DMS 273 (cell line): ENCODE data around the gene KLHL17.

Experiments used
- DNase-seq: peaks from one replicate; lab custom pipeline; 2025; ENCODE audit not compliant: unreplicated experiment; lab: John Stamatoyannopoulos, UW

The KLHL17 gene

GRCh38 chr1:950268-950667, 10.1 kb upstream of the KLHL17 start:
- no peak for DNase-seq

GRCh38 chr1:950881-951280, 9.5 kb upstream of the KLHL17 start:
- DNase-seq = no peak

GRCh38 chr1:951364-951763, 9.0 kb upstream of the KLHL17 start:
- DNase-seq = peak; percentile 63

- DNase-seq = no peak
Measured at GRCh38 chr1:952201-952600, 8.2 kb upstream of the KLHL17 start.

- DNase-seq = no peak
Measured at GRCh38 chr1:952603-953002, 7.8 kb upstream of the KLHL17 start.

GRCh38 chr1:953524-954320, 6.7 kb upstream of the KLHL17 start:
- DNase-seq = no peak

GRCh38 chr1:954927-955326, 5.5 kb upstream of the KLHL17 start:
- no peak for DNase-seq

GRCh38 chr1:955474-955873, 4.9 kb upstream of the KLHL17 start:
- DNase-seq = no peak

- no peak for DNase-seq
Measured at GRCh38 chr1:956636-957035, 3.7 kb upstream of the KLHL17 start.

- peak; percentile 95 for DNase-seq
Measured at GRCh38 chr1:958823-959730, 1.3 kb upstream of the KLHL17 start, which contains the start of gene NOC2L. TSS of gene NOC2L (minus strand) at chr1:959256. CDS start at chr1:959240, 16 bp downstream.

GRCh38 chr1:959731-960362, 537 bp upstream of the KLHL17 start:
- no peak for DNase-seq

GRCh38 chr1:961132-961669, 817 bp downstream of the KLHL17 start:
- peak; percentile 57 for DNase-seq

GRCh38 chr1:962381-963300, 2.3 kb downstream of the KLHL17 start:
- no peak for DNase-seq

GRCh38 chr1:963301-963651, 2.9 kb downstream of the KLHL17 start:
- DNase-seq = no peak

GRCh38 chr1:963746-964525, 3.6 kb downstream of the KLHL17 start:
- no peak for DNase-seq

GRCh38 chr1:964691-965525, 4.5 kb downstream of the KLHL17 start:
- DNase-seq = no peak

- no peak for DNase-seq
Measured at GRCh38 chr1:965526-966134, 5.2 kb downstream of the KLHL17 start.

GRCh38 chr1:966135-966703, 5.8 kb downstream of the KLHL17 start, which contains the start of gene PLEKHN1:
TSS of gene PLEKHN1 (plus strand) at chr1:966482. CDS start at chr1:966532, 50 bp downstream.
- DNase-seq = peak; percentile 52
